Activated T-helper 9 cell treated with anti-CD3 and anti-CD28 coated beads, Interleukin-2, amount 50 U/mL, for 16 hours (primary cell): ENCODE measurements around the gene YAF2.

Experiments used
- DNase-seq: peaks from one replicate; pipeline ENCODE4 v3.0.0-alpha.2; 2020; ENCODE audit warnings: low read depth

Gene YAF2, protein sequence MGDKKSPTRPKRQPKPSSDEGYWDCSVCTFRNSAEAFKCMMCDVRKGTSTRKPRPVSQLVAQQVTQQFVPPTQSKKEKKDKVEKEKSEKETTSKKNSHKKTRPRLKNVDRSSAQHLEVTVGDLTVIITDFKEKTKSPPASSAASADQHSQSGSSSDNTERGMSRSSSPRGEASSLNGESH

DNA sequence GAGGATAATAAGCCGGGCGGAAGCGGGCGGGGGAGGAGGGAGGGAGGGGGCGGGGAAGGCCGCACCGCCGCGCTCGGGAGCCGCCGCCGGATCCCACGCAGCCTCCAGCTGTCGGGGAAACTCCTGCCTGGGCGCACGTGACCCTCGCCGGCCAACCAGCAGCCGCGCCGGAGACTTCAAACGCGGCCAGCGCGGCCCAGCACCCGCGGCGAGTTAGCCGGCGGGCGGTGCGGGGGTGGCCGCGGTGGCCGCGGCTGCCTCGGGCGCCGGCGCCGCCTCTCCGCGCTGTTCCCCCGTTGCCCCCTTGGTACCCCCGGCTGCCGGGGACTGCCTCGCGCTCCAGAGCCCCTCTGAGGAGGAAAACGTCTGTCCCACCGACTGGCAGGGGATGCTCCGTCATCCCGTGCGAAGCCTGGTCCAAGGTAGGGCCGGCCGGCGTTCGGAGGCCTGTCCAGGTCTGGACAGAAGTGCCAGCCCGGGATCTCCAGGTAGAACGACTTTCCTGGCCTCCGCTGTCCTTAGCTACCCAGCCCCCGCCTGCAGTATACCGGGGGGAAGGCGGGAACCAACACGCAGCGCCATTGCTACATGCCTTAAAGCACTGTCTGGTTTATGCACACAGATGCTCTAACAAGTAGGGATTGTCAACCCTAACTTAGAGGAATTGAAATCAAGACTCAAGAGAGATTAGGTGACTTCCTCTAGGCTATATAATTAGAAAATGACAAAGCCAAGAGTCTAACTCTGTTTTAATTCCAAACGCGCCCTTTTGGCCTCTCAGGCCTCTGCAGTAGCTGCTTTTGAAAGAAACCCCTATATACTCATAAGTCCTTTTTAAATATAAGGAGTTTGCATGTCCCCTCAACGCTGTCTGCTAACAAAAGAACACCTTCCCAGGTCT lies at the start of gene YAF2:
Gene YAF2 (minus strand): TSS at position 9 of the 901 bp plus-strand sequence. CDS start 68 bp downstream, outside the sequence.
- DNase-seq = peak; percentile 84

DNA sequence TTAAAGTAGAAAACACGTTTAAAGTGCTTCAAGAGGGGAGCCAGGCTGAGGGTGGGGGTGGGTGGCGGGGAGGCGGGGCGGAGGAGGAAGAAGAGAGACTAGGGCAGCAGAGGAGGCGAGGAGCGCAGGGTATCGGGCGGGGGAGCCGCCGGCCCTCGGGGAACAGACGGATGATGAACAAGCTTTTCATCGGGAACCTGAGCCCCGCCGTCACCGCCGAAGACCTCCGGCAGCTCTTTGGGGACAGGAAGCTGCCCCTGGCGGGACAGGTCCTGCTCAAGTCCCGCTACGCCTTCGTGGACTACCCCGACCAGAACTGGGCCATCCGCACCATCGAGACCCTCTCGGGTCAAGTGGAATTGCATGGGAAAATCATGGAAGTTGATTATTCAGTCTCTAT lies 48.7 kb upstream of the YAF2 start:
- no peak for DNase-seq

DNA sequence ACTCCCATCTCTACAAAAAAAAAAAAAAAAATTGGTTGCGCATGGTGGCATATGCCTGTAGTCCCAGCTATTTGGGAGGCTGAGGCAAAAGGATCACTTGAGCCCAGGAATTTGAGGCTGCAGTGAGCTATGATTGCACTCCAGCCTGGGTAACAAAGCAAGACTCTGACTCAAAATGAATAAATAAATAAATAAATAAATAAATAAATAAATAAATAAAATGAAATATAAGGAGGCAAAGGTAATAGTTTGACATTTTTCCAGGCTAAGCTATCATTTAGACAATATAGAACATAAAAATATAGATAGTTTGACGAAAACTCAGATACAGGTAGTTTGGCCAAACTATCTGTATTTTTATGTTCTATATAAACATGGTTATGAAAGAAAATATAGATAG lies 47.4 kb upstream of the YAF2 start:
- DNase-seq = no peak

DNA sequence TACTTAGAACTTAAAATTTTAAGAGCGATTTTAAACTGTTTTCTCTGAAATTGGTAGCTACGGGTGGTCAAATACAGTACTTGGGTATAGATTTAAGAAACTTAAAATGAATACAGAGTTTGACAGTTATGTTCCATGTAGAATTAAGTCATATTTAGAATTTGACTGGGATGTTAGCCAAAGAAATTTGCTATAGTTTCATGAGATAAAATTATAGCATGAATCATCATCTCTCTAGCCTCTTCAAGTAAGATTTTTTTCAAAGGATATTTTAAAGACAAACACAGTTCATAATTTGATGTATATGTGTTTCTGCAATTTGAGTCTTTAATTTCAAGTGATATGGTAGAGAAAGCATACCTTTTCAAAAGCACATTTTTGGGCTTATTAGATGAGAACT lies 46.8 kb upstream of the YAF2 start:
- no peak for DNase-seq

DNA sequence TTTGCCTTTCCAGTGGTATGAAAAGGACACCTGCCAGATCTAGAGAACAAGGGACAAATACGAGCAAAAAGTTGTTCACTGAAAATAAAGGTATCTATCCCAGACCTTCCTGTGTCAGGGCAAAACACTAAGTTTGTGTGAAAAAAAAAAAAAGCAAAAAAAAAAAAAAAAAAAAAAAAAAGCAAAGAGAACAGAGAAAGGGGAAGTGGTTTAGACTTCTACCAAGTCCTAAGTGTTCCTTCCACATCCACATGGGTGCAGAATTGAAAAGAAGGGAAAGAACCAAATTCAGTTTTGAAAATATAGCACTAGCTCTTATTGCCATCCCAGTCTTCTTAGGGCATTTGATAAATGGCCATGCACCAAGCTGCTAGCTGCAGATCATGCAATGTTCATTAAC lies 46.1 kb upstream of the YAF2 start:
- no peak for DNase-seq

DNA sequence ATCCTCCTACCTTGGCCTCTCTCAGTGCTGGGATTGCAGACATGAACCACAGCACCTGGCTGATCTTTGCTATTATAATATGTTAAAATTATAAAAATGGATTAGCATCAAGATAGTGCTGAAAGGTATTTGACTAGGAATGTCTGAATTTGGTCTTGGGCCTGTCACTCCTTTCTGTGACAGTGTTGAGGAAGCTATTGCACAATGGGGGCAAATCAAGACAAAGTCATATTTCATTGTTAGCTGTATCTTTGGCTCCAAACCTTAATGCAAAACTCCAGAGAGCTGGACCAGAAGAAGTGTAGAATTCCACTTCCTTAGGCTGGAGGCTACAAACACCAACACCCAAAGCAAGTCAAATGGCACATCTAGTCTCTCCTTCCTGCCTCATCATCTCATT lies 45.7 kb upstream of the YAF2 start:
- DNase-seq = no peak

DNA sequence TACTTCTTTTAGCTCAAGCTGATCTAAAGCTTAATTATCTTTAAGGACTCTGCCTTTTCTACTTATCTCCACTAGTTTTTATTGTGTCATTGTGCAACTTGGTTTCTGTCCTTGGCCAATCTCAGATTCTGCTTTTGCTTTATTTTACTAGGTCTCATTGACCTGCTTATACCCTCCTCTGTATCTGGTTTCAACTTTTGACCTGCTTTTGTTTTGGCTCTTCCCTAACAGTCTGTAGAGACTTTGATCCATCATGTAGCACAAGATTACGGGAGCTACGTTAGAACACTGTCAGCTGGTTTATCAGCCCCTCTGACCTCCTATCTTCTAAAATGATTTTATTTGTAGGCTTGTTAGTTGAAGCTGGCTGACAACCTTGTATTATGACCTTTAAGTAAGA lies 44.2 kb upstream of the YAF2 start:
- DNase-seq = no peak

DNA sequence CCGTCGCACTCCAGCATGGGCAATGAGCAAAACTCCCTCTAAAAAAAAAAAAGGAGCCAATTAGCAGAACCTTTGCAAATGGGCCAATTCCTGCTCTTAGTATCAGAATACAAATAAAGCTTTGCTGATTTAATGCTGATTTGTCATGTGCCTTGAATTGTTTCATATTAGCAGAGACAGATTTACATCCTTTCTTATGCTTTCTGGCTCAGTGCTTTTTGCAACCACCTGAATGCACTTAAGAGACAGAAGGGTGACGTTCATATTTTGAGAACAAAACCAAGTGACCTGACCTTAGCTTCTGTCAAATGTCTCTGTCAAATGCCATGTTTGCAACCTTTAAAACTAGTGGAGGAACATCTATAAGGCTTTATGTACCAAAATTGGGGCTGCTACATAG lies 43.8 kb upstream of the YAF2 start:
- no peak for DNase-seq

DNA sequence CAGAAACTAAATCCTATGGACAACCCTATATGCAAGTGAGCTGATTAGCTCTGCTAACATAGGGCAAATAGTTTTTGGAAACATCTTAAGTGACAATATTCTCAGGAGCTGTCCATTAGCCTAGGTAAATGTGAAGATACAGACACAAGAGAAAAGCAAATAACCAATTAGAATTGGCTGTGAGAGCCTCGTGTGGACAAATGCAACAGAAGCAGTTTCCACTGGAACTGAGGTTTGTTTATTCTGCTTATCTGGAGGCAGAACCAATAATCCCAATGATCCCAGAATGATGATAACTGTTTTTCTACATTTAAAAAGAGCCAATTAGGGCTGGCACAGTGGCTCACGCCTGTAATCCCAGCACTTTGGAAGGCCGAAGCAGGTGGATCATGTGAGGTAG lies 43.2 kb upstream of the YAF2 start:
- no peak for DNase-seq

DNA sequence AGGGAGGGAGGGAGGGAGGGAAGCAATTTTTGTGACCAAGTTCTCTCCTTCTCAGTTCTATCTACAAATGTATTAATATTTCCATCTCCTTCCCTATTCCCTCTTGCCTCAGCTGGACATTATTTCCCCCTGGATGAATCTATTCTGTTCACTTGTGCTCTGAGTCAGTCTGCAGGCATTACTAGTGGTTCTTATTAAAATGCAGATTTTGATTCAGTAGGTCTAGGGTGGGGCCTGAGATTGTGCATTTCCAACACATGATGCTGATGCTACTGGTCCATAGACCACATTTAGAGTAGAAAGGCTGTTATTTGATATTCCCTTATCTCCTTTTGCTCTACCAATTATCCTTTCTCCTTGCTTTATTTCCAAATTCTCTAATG lies 40.1 kb upstream of the YAF2 start:
- no peak for DNase-seq

DNA sequence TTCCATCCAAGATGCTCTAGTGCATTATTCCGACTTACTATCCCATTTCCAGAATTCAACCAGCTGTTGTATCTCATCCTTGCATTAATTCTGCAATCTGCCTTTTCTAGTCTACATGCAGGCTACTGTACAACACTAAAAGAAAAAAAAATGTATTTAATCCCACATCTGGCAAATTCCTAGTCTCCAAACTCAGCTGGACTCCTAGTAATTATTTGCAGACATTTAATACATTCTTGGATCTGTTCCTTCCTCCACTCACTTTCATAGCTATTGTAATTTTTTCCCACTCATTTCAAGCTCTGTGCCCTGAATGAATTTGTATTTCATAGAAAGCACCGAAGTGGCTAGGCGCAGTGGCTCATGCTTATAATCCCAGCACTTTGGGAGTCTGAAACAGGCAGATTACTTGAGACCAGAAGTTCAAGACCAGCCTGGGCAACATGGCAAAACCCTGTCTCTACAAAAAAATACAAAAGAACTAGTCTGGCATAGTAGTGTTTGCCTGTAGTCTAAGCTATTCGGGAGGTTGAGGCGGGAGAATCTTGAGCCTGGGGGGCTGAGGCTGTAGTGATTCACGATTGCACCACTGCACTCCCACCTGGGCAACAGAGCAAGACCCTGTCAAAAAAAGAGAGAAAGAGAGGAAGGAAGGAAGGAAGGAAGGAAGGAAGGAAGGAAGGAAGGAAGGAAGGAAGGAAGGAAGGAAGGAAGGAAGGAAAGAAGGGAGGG lies 39.5 kb upstream of the YAF2 start:
- DNase-seq = no peak

DNA sequence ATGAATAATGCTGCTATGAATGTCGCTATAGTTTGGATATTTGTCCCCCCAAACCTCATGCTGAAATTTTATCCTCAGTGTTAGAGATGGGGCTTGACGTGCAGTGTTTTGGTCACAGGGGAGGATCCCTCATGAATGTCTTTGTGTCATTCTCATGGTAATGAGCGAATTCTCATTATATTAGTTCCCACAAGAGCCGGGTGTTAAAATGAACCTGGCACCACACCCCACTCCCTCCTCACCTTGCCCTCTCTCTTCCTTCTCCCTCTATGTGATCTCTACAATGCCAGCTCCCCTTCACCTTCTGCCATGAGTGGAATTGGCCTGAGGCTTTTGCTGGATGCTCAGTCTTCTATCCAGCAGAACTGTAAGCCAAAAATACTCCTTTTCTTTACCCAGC lies 37.5 kb upstream of the YAF2 start:
- DNase-seq = no peak

DNA sequence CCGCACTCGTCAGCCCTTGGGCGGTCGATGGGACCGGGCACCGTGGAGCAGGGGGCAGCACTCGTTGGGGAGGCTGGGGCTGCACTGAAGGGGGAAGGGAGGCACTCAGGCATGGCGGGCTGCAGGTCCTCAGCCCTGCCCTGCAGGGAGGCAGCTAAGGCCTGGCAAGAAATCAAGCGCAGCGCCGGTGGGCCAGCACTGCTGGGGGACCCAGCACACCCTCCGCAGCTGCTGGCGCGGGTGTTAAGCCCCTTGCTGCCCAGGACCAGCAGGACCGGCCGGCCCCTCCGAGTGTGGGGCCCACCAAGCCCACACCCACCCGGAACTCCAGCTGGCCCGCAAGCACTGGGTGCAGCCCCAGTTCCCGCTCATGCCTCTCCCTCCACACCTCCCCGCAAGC lies 35.7 kb upstream of the YAF2 start:
- no peak for DNase-seq

DNA sequence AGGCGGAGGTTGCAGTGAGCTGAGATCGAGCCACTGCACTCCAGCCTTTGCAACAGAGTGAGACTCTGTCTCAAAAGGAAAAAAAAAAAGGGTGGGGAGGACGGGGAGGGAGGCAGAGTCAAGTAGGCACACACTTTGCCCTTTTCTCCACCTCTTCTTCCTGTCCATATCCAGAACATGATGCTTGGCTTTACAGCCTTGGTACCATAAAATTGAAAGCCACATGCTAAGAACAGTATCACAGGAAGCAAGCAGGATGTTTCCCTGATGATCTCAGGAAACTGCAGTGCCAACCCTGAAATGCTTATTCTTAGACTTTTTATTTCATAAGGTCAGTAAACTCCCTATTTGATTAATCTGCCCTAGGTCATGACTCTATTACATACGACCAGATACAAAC lies 32.5 kb upstream of the YAF2 start:
- no peak for DNase-seq

DNA sequence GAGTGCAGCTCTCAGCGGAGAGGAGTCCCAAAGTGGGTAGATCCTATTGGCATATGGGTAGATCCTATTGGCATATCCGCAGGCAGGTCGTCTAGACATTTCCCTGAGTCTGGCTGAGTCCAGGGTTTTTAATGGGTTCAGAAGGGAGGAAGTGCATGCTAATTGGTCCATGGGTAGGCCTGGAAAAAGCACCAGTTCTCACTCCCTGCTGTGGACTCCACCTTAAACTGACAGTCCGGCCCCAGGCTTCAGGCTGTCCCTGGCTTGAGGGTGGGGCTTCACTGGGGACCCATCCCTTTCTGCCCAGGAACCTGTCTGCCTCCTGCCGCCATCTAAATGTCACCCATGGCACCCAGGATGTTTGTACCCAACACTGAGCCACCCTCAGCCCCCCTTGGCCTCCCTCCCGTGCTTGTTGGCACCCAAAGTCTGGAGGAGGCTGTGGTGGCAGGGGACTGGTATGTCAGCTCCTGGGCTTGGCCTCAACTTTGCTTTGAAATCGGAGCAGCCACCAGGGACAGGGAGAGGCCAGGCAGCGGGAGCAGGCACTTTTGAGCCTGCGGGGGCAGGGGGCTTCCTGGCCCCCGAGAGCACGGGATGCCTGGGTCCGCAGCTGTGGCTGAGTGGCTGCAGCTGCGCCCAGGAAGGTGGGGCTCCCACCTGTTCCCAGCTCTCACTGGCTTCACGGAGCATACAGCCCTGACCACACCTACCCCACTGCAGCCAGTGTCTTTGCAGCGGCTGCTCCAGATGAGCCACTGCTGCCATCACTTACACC lies 29.6 kb upstream of the YAF2 start:
- DNase-seq = no peak

DNA sequence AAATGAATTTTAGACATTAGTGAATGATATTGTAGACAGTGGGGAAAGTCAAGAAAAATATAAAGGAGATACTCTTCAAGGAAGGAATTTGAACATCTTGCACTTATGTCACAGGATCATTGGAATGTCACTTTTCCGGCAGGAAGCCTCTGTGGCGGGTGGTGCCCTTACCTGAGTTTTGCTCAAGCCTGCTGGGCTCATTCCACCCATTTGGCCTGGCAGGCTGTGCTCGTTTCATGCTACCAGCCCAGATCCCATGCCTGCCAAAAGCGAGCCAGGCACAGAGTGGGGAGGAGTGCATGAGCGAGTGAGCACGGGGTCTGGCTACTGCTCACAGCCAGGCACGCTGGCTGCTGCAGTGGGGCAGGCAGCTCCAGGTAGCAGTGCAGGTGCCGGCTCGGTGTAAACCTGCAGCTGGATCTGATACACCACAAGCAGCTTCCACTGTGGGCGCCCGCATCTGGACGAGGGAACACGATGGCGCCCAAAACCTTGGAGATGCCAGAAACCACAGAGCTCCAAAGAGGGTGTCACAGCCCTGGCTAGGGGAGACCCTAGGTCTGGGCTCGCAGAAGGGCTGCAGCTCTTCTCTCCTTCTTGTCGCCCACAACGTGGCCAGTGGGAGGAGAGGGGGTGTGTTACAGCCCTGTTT lies 28.7 kb upstream of the YAF2 start:
- DNase-seq = no peak

DNA sequence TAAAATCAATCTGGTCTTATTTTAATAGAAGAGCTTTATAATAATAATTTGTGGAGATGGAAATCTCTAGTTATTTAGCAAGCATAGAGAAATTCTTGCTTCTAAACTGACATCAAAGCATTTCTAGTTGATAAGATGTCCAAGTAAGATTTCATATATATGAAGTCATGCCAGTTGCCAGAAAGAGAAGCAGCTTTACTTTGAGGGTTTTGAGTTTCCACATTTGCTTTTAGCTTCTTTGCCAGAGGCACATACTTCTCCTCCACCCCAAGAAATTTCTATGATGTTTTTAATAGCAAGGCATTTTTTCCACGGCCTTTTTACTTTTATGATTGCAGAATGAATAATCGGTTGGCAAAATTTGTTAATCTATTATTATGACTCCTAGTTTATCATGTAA lies 24.2 kb upstream of the YAF2 start:
- no peak for DNase-seq

DNA sequence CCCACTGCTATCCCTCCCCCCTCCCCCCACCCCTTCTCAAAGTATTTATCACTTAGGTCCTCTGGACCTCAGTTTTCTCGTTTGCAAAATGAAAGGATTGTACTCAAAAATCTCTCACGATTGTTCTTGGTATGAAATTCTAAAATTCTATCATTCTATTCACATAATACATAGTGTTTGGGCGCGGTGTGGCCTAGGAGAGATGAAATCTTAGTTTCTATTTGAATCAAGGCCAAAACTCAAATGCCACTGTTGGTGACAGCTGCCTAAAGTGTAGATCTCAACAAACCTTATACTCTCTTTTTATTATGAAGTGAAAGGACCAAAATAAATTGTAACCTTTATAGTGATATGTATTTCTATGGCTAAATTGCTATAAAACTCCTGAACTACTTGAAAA lies 23.7 kb upstream of the YAF2 start:
- no peak for DNase-seq

DNA sequence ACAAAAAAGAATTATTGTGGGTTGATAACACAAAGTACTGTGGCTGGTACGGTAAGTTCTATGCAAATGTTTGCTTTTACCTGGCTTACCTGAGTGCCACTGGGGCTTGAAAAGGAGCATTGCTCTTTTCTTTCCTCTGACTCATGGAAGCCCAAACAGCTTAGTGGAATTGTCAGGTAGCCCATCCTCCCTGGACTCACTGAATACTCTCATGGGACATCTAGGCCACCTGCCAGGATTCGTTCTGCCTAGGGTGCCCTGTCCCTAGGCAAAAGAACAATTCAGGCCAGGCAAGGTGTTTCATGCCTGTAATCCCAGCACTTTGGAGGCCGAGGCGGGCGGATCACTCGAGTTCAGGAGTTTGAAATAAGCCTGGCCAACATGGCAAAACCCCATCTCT lies 22.5 kb upstream of the YAF2 start:
- DNase-seq = no peak

DNA sequence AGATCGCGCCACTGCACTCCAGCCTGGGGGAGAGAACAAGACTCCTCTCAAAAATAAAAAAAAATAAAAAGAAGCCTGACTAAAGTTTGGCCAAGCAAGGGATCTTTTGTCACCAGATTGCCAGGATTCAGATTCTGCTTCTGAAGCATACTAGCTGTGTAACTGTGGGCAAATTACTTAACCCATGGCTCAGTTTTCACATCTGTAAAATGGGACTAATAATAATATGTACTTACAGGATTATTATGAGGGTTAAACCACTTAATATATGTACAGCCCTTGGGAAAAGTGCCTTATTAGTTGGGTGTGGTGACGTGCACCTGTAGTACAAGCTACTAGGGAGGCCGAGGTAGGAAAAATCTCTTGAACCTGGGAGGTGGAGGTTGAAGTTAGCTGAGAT lies 21.7 kb upstream of the YAF2 start:
- no peak for DNase-seq

DNA sequence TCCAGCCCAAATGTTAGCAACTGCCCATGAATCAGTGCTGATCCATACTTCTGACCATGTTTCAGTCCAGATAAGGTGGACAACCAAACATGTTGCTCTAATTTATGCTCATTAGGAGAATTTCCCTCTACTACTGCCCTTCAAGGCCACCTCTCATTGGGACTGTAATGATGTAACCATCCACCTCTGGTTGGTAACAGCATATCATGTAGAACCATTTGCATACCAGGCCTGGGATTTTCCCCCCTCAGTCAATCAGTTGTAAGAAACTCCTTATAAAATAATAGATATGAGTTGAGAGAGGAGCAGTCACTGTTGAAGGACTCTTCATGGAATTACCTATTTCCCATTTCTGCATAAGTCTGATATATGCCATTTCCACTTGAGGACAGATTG lies 17.8 kb upstream of the YAF2 start:
- DNase-seq = no peak
